HG02610 (cell line): ENCODE results near the gene NR1I3.
"Not testable (repeated sequence)": the region's sequence is repeated elsewhere in the genome, so short reads cannot be mapped to it uniquely, and the experiment has no call there.

Experiments used
- ATAC-seq: cut with Tn5 transposase; IDR thresholded peaks from one replicate; pipeline ENCODE4 v1.9.1; 2021; ENCODE audit warnings: mild to moderate bottlenecking, moderate library complexity; ENCODE audit not compliant: unreplicated experiment

NR1I3 gene

GRCh38 chr1:161250829-161251228 lies 12.8 kb upstream of the NR1I3 start:
- ATAC-seq = no peak

- ATAC-seq = not testable (repeated sequence)
These were observed 12.1 kb upstream of the NR1I3 start for GRCh38 chr1:161250100-161250499.

GRCh38 chr1:161244888-161245287 lies 6.9 kb upstream of the NR1I3 start:
- ATAC-seq = no peak

GRCh38 chr1:161242313-161242712 lies 4.3 kb upstream of the NR1I3 start:
- no peak for ATAC-seq

- ATAC-seq = no peak
These were observed 3.7 kb upstream of the NR1I3 start for GRCh38 chr1:161241682-161242081.

GRCh38 chr1:161235957-161236775 lies 1.8 kb downstream of the NR1I3 start:
- no peak for ATAC-seq

GRCh38 chr1:161233102-161233501 lies 4.9 kb downstream of the NR1I3 start:
- no peak for ATAC-seq

- no peak for ATAC-seq
These were observed 7.2 kb downstream of the NR1I3 start for GRCh38 chr1:161230762-161231161.

GRCh38 chr1:161229896-161230295 lies 8.1 kb downstream of the NR1I3 start:
- ATAC-seq = no peak

GRCh38 chr1:161228032-161228431 lies 10.0 kb downstream of the NR1I3 start:
- no peak for ATAC-seq

- ATAC-seq = no peak
These were observed 10.7 kb downstream of the NR1I3 start for GRCh38 chr1:161227196-161227871.

GRCh38 chr1:161226759-161227158 lies 11.2 kb downstream of the NR1I3 start:
- no peak for ATAC-seq

- no peak for ATAC-seq
These were observed 11.7 kb downstream of the NR1I3 start for GRCh38 chr1:161226320-161226711.

- ATAC-seq = peak; percentile 96
These were observed 12.3 kb downstream of the NR1I3 start, which contains the start of gene TOMM40L for GRCh38 chr1:161225534-161226319. Gene TOMM40L (plus strand): TSS chr1:161226060. CDS start chr1:161226490, 430 bp downstream.

GRCh38 chr1:161225178-161225533 lies 12.8 kb downstream of the NR1I3 start:
- peak; percentile 2 for ATAC-seq

GRCh38 chr1:161224695-161225087 lies 13.3 kb downstream of the NR1I3 start:
- not testable (repeated sequence) for ATAC-seq

GRCh38 chr1:161223805-161224694 lies 14.0 kb downstream of the NR1I3 start:
- no peak for ATAC-seq

- no peak for ATAC-seq
These were observed 15.6 kb downstream of the NR1I3 start for GRCh38 chr1:161222175-161223019.

- ATAC-seq = no peak
These were observed 18.0 kb downstream of the NR1I3 start for GRCh38 chr1:161220002-161220401.
